GM21717 (cell line): ENCODE measurements around the gene NAT14.
"Not testable (repeated sequence)": the region's sequence is repeated elsewhere in the genome, so short reads cannot be mapped to it uniquely, and the experiment has no call there.

Experiments
- ATAC-seq: cut with Tn5 transposase; IDR thresholded peaks from one replicate; pipeline ENCODE4 v1.9.1; 2021; ENCODE audit warnings: mild to moderate bottlenecking, moderate library complexity; ENCODE audit not compliant: unreplicated experiment

NAT14 gene, protein sequence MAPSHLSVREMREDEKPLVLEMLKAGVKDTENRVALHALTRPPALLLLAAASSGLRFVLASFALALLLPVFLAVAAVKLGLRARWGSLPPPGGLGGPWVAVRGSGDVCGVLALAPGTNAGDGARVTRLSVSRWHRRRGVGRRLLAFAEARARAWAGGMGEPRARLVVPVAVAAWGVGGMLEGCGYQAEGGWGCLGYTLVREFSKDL

DNA sequence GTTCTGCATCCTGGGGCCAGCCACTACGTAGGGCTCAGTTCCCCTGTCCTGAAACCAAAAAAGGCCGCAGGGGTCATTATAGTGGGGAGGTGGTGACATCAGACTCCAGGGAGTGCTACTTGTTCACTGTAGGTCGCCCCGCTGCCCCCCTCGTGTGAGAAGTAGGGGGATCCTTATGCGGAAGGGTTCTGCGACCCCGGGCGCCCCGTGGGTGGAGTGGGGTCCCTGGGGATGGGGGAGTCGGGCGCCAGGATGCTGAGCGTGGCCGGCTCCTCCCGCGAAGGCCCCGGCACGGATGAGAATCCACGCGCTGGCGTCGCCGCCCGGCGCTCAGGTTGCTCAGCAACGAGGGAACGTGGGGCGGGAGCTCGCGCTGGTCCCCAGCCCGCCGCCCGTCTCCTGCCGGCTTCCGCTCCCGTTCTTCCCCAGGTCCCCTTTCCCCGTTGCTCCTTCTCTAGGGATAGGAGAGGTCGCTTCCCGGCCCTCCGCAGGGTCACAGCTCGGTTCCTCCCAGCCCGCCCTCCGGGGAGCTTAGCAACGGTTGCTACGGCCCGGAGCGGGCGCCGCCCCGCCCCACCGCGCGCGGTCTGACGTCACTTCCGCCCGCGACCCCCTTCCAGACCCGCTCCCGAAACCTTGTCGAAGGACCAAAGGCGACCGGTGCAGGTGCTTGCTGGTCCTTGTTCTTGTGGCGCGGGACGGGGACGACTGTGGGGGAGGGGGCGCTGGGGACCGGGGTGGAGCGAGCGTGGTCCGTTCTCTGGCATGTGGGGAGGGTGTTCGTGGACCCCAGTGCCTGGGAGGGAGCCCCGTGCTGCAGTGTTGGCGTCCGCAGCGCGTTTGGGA lies at the start of gene NAT14:
TSS of gene NAT14 (plus strand) at position 596 of the 846 bp plus-strand sequence. CDS start 521 bp downstream, outside the sequence.
- ATAC-seq = no peak

- no peak for ATAC-seq
Measured at GRCh38 chr19:55436847-55437246, 48.1 kb upstream of the NAT14 start.

DNA sequence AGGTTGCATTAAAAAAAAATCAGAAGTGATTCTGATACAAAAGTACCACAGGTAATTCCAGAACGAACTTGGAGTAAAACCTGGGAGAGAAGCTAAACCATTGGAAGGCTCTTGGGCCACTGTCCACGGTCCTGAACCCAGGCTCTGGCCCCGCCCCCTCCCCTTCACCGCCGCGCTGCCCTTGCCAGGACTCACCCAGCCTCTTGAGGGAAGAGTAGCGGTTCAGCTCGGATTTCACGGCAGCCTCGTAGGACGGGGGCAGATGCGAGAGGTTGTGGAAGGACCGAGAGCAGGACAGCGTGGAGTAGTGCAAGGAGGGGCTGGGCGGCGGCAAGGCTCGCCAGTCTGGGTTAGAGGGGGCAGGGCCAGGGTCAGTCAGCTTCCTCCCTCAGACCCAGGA lies 47.6 kb upstream of the NAT14 start:
- no peak for ATAC-seq

GRCh38 chr19:55439052-55439451 lies 45.9 kb upstream of the NAT14 start:
- no peak for ATAC-seq

GRCh38 chr19:55440411-55441105 lies 44.4 kb upstream of the NAT14 start:
- ATAC-seq = no peak

- no peak for ATAC-seq
Measured at GRCh38 chr19:55441319-55441691, 43.7 kb upstream of the NAT14 start.

DNA sequence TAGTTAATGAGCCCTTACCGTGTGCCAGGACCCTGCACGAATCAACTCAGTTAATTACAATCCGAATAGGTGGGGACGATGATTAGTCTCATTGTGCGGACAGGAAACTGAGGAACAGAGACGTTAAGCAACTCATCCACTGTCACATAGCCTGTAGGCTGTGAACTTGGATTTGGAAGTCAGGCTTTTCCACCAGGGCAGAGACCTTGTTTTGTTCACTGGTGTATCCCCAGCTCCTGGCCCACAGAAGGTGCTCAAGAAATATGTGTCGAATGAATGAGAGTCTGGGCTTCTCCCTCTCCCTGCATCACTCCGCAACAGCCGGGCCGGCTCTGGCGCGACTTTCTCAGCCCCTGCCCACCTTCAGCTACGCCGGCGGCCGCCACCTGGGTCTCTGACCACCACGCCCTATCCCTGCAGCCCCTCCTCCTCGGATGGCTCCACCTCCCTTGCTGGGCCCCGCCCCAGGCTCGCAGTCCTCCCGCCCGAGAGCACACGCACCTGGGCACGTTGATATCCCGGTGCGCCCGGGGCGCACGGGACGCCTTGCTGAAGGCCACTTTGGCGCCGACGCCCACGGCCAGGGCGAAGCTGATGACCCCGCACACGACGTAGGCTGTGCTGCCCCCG lies 43.2 kb upstream of the NAT14 start:
- ATAC-seq = no peak

- no peak for ATAC-seq
Measured at GRCh38 chr19:55442372-55442961, 42.5 kb upstream of the NAT14 start.

DNA sequence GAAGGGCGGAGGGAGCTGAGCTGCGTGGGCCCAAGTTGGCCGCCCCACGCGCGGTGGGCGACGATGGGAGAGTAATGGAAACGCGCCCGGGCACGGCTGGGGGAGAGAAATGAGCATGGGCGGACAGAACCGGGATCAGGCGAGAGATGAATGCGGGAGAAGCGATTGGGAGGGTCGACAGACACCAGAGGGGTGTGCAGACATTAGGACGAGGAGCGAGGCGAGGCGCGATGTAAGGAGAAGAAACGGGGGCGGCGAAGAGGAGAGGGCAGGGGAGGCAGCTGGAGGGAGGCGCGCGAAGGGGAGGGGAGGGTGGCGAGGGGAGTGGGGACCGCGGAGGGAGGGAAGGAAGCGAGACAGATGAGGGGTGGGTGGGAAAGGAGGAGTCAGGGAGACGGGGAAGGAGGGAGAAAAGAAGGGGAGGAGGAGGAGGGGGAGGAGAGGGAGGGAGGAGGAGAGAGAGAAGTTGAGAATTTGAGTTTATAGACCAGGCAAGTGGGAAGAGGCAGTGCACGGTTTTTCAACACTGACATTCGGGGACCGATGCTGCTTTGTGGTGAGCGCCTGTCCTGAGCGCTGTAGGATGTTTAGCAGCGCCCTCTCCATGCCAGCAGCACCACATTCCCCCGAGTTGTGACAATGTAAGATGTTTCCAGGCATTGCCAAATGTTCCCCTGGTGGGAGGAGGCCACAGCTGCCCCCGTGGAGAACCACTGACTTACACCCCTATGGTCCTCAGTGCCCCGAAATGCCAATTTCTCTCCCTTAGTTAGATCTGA lies 41.8 kb upstream of the NAT14 start, which contains the start of gene SHISA7:
TSS of gene SHISA7 (minus strand) at position 256 of the 779 bp plus-strand sequence. CDS start 437 bp downstream, outside the sequence.
- no peak for ATAC-seq

- ATAC-seq = no peak
Measured at GRCh38 chr19:55443824-55444480, 41.0 kb upstream of the NAT14 start.

GRCh38 chr19:55444646-55445045 lies 40.3 kb upstream of the NAT14 start:
- ATAC-seq = no peak

- ATAC-seq = no peak
Measured at GRCh38 chr19:55446060-55446459, 38.9 kb upstream of the NAT14 start.

DNA sequence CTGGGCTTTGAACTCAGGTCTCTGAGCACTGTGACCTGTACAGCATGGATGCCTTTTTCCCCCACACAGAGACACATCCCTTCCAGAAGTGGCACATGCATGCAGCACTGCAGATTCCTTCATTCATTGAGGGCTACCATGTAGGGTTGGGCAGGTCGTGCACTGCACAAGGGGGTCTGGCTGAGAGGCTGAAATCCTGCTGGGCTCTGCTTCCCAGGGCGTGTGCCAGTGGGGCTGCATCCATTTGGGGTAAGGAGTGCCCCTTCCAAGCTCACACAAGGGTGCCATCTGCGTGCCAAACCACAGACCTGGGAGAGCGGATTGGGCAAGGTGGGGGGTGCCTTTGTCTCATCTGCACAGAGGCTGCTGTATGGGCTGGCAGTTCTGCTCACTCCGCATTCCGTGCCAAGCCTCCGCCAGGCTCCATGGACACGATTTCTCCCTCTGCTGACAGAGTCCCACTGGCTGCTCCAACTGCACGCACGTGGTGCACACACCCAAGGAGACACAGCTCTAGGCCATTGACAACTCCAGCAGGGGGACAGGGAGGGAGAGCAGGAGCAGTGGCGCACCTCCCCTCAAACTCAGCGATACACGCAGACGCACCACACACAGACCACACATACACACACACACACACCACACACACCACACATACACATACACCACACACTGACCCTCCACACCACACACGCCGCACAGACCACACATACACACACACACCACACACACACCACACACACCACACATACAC lies 37.4 kb upstream of the NAT14 start:
- ATAC-seq = no peak

GRCh38 chr19:55448175-55448490 lies 36.9 kb upstream of the NAT14 start:
- ATAC-seq = not testable (repeated sequence)

DNA sequence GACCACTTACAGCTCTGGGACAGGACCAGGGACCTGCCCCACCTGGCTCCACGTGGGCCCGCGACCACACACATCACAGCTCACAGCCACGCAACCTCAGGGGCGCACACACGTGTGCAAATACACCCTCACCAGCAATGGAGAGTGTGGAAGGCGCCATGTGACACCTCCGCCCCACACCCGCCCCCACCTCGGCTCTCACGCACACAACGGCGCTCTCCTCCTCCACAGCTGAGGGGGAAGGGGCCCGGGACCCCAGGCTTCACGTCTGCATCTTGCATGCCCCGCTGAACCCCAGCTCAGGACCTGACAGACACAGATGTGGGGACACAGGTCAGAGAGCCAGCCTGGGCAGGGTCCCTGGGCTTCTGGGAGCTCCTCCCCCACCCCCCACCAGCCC lies 35.5 kb upstream of the NAT14 start:
- no peak for ATAC-seq

DNA sequence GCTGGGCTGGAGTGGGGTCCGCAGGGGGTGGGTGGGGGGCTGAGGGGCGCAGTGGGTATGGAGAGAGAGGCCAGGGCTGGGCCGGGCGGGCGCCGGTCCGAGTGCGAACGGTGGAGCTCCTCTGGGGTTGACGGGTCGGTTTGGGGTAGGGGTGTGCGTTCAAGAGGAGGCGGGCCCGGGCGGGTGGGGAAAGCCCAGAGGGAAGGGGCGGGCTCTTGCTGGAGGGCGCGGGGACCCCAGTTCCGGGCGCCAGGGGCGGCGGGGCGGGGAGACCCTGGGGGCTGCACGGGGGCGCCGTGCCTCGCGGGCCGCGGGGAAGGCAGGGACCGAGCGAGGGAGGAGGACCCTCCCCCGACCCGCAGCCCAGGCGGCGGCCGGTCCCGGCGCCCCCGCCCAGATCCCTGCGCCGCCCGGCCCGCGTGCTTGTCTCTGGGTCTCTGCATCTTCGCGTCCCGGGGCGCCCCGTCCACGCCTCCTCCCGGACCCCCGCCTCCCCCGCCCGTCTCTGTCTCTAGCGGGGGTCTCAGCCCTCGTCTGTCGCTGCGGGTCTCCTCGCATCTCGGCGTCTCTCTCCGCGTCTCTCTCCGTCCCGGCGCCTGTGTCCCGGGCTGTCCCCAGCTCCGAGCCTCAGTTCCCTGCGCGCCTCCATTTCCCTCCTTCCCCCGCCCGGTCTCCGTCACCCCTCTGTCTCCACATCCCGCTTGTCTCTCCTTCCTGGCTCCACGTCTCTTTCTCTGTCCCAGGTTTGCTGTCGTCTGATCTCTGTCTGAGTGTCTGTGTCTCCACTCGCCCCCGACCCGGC lies 33.6 kb upstream of the NAT14 start:
- no peak for ATAC-seq

GRCh38 chr19:55451965-55452748 lies 32.8 kb upstream of the NAT14 start:
- ATAC-seq = no peak
